CD4-positive, CD25-positive, alpha-beta regulatory T cell (primary cell): ENCODE data around the gene TM9SF2. TPM values are rescaled to one million over a fixed set of nuclear protein-coding genes. Genes with fewer than 3 reads are reported as not detected.

Experiments
- ATAC-seq, 2 donors: fragments of 150-1000 bp; cut with Tn5 transposase; one replicate each; pipeline ENCODE4 v1.10.0; 2021; ENCODE audit warnings: low read depth in 2 of 2, moderate number of reproducible peaks in 2 of 2, moderate library complexity in 1 of 2
- DNase-seq, 3 donors: peaks; one replicate each; pipeline versions ENCODE4 v3.0.0 to v3.0.0-alpha.2; 2012 to 2022; ENCODE audit warnings: mixed read lengths in 1 of 3
- H3K27ac ChIP-seq: one replicate; pipeline ENCODE4 v1.7.0; 2013; ENCODE audit warnings: mild to moderate bottlenecking, low read length; ENCODE audit not compliant: insufficient read depth, poor library complexity, severe bottlenecking
- H3K27me3 ChIP-seq: one replicate; pipeline ENCODE4 v1.7.0; 2013; ENCODE audit warnings: low read length; ENCODE audit not compliant: control insufficient read depth, insufficient read depth
- H3K36me3 ChIP-seq: one replicate; pipeline ENCODE4 v1.7.0; 2013; ENCODE audit warnings: mild to moderate bottlenecking, low read length, moderate library complexity; ENCODE audit not compliant: control insufficient read depth, insufficient read depth
- H3K4me1 ChIP-seq: 2 replicates; pipeline ENCODE4 v1.7.0; 2013; ENCODE audit warnings: mild to moderate bottlenecking, low read length; ENCODE audit not compliant: insufficient read depth, control insufficient read depth, poor library complexity, severe bottlenecking
- H3K4me3 ChIP-seq: one replicate; pipeline ENCODE4 v1.7.0; 2013; ENCODE audit warnings: low read depth, mild to moderate bottlenecking, low read length, moderate library complexity
- H3K9me3 ChIP-seq, 2 experiments: 1 replicate in 1 of 2; 2 replicates in 1 of 2; pipeline ENCODE4 v1.7.0; 2013; ENCODE audit warnings: low read length in 2 of 2, mild to moderate bottlenecking in 1 of 2, moderate library complexity in 1 of 2; ENCODE audit not compliant: control insufficient read depth in 2 of 2
- H3K27ac Mint-ChIP-seq, 3 donors: one replicate each; pipeline ENCODE4 v1.8.0; 2020 to 2022; ENCODE audit warnings: mild to moderate bottlenecking in 3 of 3, mixed read lengths in 3 of 3, moderate library complexity in 2 of 3
- H3K27me3 Mint-ChIP-seq: one replicate; pipeline ENCODE4 v1.8.0; 2022; ENCODE audit warnings: mild to moderate bottlenecking, mixed read lengths
- H3K36me3 Mint-ChIP-seq: one replicate; pipeline ENCODE4 v1.8.0; 2020; ENCODE audit warnings: mixed read lengths
- H3K4me1 Mint-ChIP-seq, 4 donors: one replicate each; pipeline ENCODE4 v1.8.0; 2020 to 2022; ENCODE audit warnings: mixed read lengths in 4 of 4, mild to moderate bottlenecking in 1 of 4
- H3K4me3 Mint-ChIP-seq, 4 donors: one replicate each; pipeline ENCODE4 v1.8.0; 2020 to 2022; ENCODE audit warnings: mild to moderate bottlenecking in 4 of 4, mixed read lengths in 4 of 4, moderate library complexity in 3 of 4
- H3K9me3 Mint-ChIP-seq, 7 donors: one replicate each; pipeline ENCODE4 v1.8.0; 2020 to 2022; ENCODE audit warnings: mixed read lengths in 7 of 7, mild to moderate bottlenecking in 3 of 7, moderate library complexity in 2 of 7
- polyA plus RNA-seq, 4 donors: library from polyadenylated mRNA; unstranded; fragments of 300-500 nt; fragmentation: Illumina TruSeq; gene quantifications; one replicate each; pipeline ENCODE4 v1.2.3, GENCODE V29; 2021
- total RNA-seq: library from RNA; stranded (reverse); gene quantifications from one replicate; pipeline ENCODE4 v1.2.3, GENCODE V29; 2022

The TM9SF2 gene
- total and polyA plus RNA-seq, 5 donors from 2014 or later, result 53.7 to 124 (median 111) TPM

GRCh38 chr13:99536023-99536422 is 34.8 kb downstream of the TM9SF2 start:
- no peak overlapping the region for H3K27ac ChIP-seq
- H3K4me3 ChIP-seq, result no peak overlapping the region
- H3K4me1 ChIP-seq, result peaks cover 15% of the 10 kb centered on the region
- peaks cover 38% of the 10 kb centered on the region for H3K36me3 ChIP-seq
- ATAC-seq (no peak), DNase-seq (no peak)
- H3K27me3 ChIP-seq, result no peaks in the 10 kb centered on the region
- H3K27me3 Mint-ChIP-seq, result no peaks in the 10 kb centered on the region
- H3K27ac Mint-ChIP-seq, result peak overlapping the region in 2 of 3 donors; percentile 44 to 56
- H3K9me3 ChIP-seq, result no peaks in the 10 kb centered on the region
- peaks cover 24 to 52% (median 29%) of the 10 kb centered on the region in 4 donors for H3K4me1 Mint-ChIP-seq
- no peaks in the 10 kb centered on the region for H3K9me3 Mint-ChIP-seq
- peaks cover 47% of the 10 kb centered on the region for H3K36me3 Mint-ChIP-seq
- no peak overlapping the region for H3K4me3 Mint-ChIP-seq

GRCh38 chr13:99540530-99540929 is 39.3 kb downstream of the TM9SF2 start:
- no peaks in the 10 kb centered on the region for H3K27me3 Mint-ChIP-seq
- H3K27ac ChIP-seq, result peak overlapping the region; percentile 62
- ATAC-seq, result no peak
- H3K36me3 Mint-ChIP-seq, result peaks cover 46% of the 10 kb centered on the region
- peaks cover 39 to 72% (median 41%) of the 10 kb centered on the region in 4 donors for H3K4me1 Mint-ChIP-seq
- H3K27me3 ChIP-seq, result no peaks in the 10 kb centered on the region
- peaks cover 47% of the 10 kb centered on the region for H3K36me3 ChIP-seq
- H3K9me3 ChIP-seq, result no peaks in the 10 kb centered on the region
- H3K27ac Mint-ChIP-seq, result peak overlapping the region; percentile 88 to 89 (median 89)
- peak in 1 of 3 donors; percentile 16 for DNase-seq
- peaks cover 50% of the 10 kb centered on the region for H3K4me1 ChIP-seq
- H3K4me3 Mint-ChIP-seq, result peak overlapping the region in 3 of 4 donors; percentile 16 to 65 (median 28)
- H3K9me3 Mint-ChIP-seq, result no peaks in the 10 kb centered on the region
- H3K4me3 ChIP-seq, result peak overlapping the region; percentile 46

GRCh38 chr13:99542788-99543406 is 41.6 kb downstream of the TM9SF2 start:
- peak; percentile 10 to 90 (median 50) for DNase-seq
- Histone ChIP-seq H3K9me3 (no peaks in the 10 kb centered on the region), H3K4me3 (peak overlapping the region; percentile 75), H3K4me1 (peaks cover 62% of the 10 kb centered on the region), H3K36me3 (peaks cover 57% of the 10 kb centered on the region), H3K27ac (peak overlapping the region; percentile 73), H3K27me3 (no peaks in the 10 kb centered on the region)
- Mint-ChIP-seq H3K9me3 (no peaks in the 10 kb centered on the region), H3K27me3 (no peaks in the 10 kb centered on the region), H3K4me3 (peak overlapping the region; percentile 27 to 84 (median 75)), H3K27ac (peak overlapping the region; percentile 89 to 91 (median 91)), H3K36me3 (peaks cover 56% of the 10 kb centered on the region), H3K4me1 (peaks cover 43 to 81% (median 51%) of the 10 kb centered on the region in 4 donors)
- ATAC-seq, result peak; percentile 84 to 85

GRCh38 chr13:99545361-99545760 is 44.1 kb downstream of the TM9SF2 start:
- H3K36me3 ChIP-seq, result peaks cover 63% of the 10 kb centered on the region
- peak overlapping the region; percentile 45 for H3K27ac ChIP-seq
- Mint-ChIP-seq H3K4me3 (peak overlapping the region in 1 of 4 donors; percentile 18), H3K4me1 (peaks cover 43 to 89% (median 62%) of the 10 kb centered on the region in 4 donors), H3K9me3 (no peaks in the 10 kb centered on the region), H3K27me3 (no peaks in the 10 kb centered on the region), H3K27ac (peak overlapping the region in 2 of 3 donors; percentile 77 to 83), H3K36me3 (peaks cover 61% of the 10 kb centered on the region)
- no peaks in the 10 kb centered on the region for H3K9me3 ChIP-seq
- DNase-seq (no peak), ATAC-seq (no peak)
- H3K27me3 ChIP-seq, result no peaks in the 10 kb centered on the region
- no peak overlapping the region for H3K4me3 ChIP-seq
- H3K4me1 ChIP-seq, result peaks cover 70% of the 10 kb centered on the region

GRCh38 chr13:99545979-99546378 is 44.7 kb downstream of the TM9SF2 start:
- no peak overlapping the region for H3K4me3 ChIP-seq
- DNase-seq, result no peak
- peaks cover 63% of the 10 kb centered on the region for H3K4me1 ChIP-seq
- H3K27ac ChIP-seq, result peak overlapping the region; percentile 45
- no peak for ATAC-seq
- peaks cover 60% of the 10 kb centered on the region for H3K36me3 ChIP-seq
- Mint-ChIP-seq H3K9me3 (no peaks in the 10 kb centered on the region), H3K27me3 (no peaks in the 10 kb centered on the region), H3K4me1 (peaks cover 37 to 82% (median 57%) of the 10 kb centered on the region in 4 donors), H3K36me3 (peaks cover 56% of the 10 kb centered on the region), H3K4me3 (no peak overlapping the region), H3K27ac (peak overlapping the region; percentile 44 to 83 (median 77))
- H3K9me3 ChIP-seq, result no peaks in the 10 kb centered on the region
- no peaks in the 10 kb centered on the region for H3K27me3 ChIP-seq

- Histone ChIP-seq H3K36me3 (peaks cover 63% of the 10 kb centered on the region), H3K27me3 (no peaks in the 10 kb centered on the region), H3K27ac (no peak overlapping the region), H3K9me3 (no peaks in the 10 kb centered on the region), H3K4me3 (no peak overlapping the region), H3K4me1 (peaks cover 55% of the 10 kb centered on the region)
- H3K27ac Mint-ChIP-seq, result peak overlapping the region; percentile 42 to 83 (median 74)
- no peak overlapping the region for H3K4me3 Mint-ChIP-seq
- peaks cover 55% of the 10 kb centered on the region for H3K36me3 Mint-ChIP-seq
- peaks cover 32 to 75% (median 50%) of the 10 kb centered on the region in 4 donors for H3K4me1 Mint-ChIP-seq
- DNase-seq (no peak), ATAC-seq (no peak)
- no peaks in the 10 kb centered on the region for H3K27me3 Mint-ChIP-seq
- no peaks in the 10 kb centered on the region for H3K9me3 Mint-ChIP-seq
Measured at GRCh38 chr13:99546878-99547277, 45.6 kb downstream of the TM9SF2 start.

GRCh38 chr13:99548448-99548847 is 47.2 kb downstream of the TM9SF2 start:
- ATAC-seq (no peak), DNase-seq (peak in 1 of 3 donors; percentile 50)
- Mint-ChIP-seq H3K9me3 (no peaks in the 10 kb centered on the region), H3K36me3 (peaks cover 58% of the 10 kb centered on the region), H3K27me3 (no peaks in the 10 kb centered on the region), H3K4me3 (peak overlapping the region in 2 of 4 donors; percentile 5 to 64), H3K4me1 (peaks cover 21 to 62% (median 45%) of the 10 kb centered on the region in 4 donors), H3K27ac (peak overlapping the region; percentile 45 to 97 (median 83))
- peak overlapping the region; percentile 56 for H3K4me3 ChIP-seq
- peaks cover 75% of the 10 kb centered on the region for H3K36me3 ChIP-seq
- peaks cover 40% of the 10 kb centered on the region for H3K4me1 ChIP-seq
- no peaks in the 10 kb centered on the region for H3K27me3 ChIP-seq
- H3K9me3 ChIP-seq, result no peaks in the 10 kb centered on the region
- peak overlapping the region; percentile 60 for H3K27ac ChIP-seq

GRCh38 chr13:99553033-99553432 is 51.8 kb downstream of the TM9SF2 start:
- DNase-seq (no peak), ATAC-seq (no peak)
- Histone ChIP-seq H3K27ac (no peak overlapping the region), H3K4me1 (peaks cover 15% of the 10 kb centered on the region), H3K9me3 (no peaks in the 10 kb centered on the region), H3K36me3 (peaks cover 81% of the 10 kb centered on the region), H3K27me3 (no peaks in the 10 kb centered on the region), H3K4me3 (no peak overlapping the region)
- H3K36me3 Mint-ChIP-seq, result peaks cover 62% of the 10 kb centered on the region
- peak overlapping the region in 2 of 3 donors; percentile 55 to 59 for H3K27ac Mint-ChIP-seq
- peaks cover 19 to 37% (median 27%) of the 10 kb centered on the region in 4 donors for H3K4me1 Mint-ChIP-seq
- no peaks in the 10 kb centered on the region for H3K9me3 Mint-ChIP-seq
- no peak overlapping the region for H3K4me3 Mint-ChIP-seq
- no peaks in the 10 kb centered on the region for H3K27me3 Mint-ChIP-seq
